Thyroid gland (tissue), 4 donors: Measurements from ENCODE around the gene CDK5RAP3. TPM values are rescaled to one million over a fixed set of nuclear protein-coding genes. Genes with fewer than 3 reads are reported as not detected.

Source experiments
- DNase-seq, 2 donors: peaks; one replicate each; pipeline ENCODE4 v3.0.0-alpha.2; 2019
- H3K27ac ChIP-seq, 3 donors: fragments of 200-600 bp; sonication (generic); 1 replicate in 2 of 3; 2 replicates in 1 of 3; pipeline ENCODE4 v1.5.1; 2016 to 2019; ENCODE audit warnings: mild to moderate bottlenecking in 1 of 3, moderate library complexity in 1 of 3
- H3K27me3 ChIP-seq: fragments of 200-600 bp; sonication (generic); one replicate; pipeline ENCODE4 v1.5.1; 2019
- H3K36me3 ChIP-seq, 2 donors: fragments of 200-600 bp; sonication (generic); one replicate each; pipeline ENCODE4 v1.5.1; 2016 to 2019
- H3K4me1 ChIP-seq, 2 donors: fragments of 200-600 bp; sonication (generic); one replicate each; pipeline ENCODE4 v1.5.1; 2017 to 2019
- H3K4me3 ChIP-seq, 3 donors: fragments of 200-600 bp; sonication (generic); replicated peaks in 1 of 3; 1 replicate in 2 of 3; 2 replicates in 1 of 3; pipeline ENCODE4 v1.5.1; 2016; ENCODE audit warnings: mild to moderate bottlenecking in 1 of 3
- H3K9me3 ChIP-seq: fragments of 200-600 bp; sonication (generic); one replicate; pipeline ENCODE4 v1.5.1; 2017
- POLR2A ChIP-seq, 2 donors: fragments of 450-650 bp; IDR thresholded peaks; one replicate each; pipeline ENCODE4 v1.6.1; 2017; ENCODE audit warnings: antibody characterized with exemption in 2 of 2, mild to moderate bottlenecking in 2 of 2, moderate library complexity in 1 of 2
- WGBS, 2 donors: methylation state at CpG; one replicate each; pipeline ENCODE4 v1.1.5; 2017; 5-methylcytosine and 5-hydroxymethylcytosine counted together
- intact Hi-C: fragments of 100-400 bp; cut with DNase I; formaldehyde crosslinking; loops from one replicate; pipeline ENCODE4 v1.15.1; 2023
- total RNA-seq, 4 donors: library from RNA; depleted of rRNA; stranded (reverse); fragments of >200 nt; gene quantifications; one replicate each; pipeline ENCODE4 v1.2.3, GENCODE V29; 2016
- TF ChIP-seq, protein P1 (sequence below), 6 experiments: fragments of 200-600 bp in 3 of 6; fragments of 450-650 bp in 3 of 6; sonication (generic) in 3 of 6; IDR thresholded peaks; one replicate each; pipeline ENCODE4 v1.5.1; 2016 to 2019; ENCODE audit warnings: antibody characterized with exemption in 6 of 6, mild to moderate bottlenecking in 2 of 6, inconsistent platforms in 1 of 6, moderate library complexity in 1 of 6

Gene CDK5RAP3
- total RNA-seq, 4 donors from 2014 or later = 165 to 221 (median 193) TPM

GRCh38 chr17:47964856-47965255, 6.1 kb upstream of the CDK5RAP3 start:
- Histone ChIP-seq H3K4me3 (no peak overlapping the region), H3K27ac (no peak overlapping the region), H3K4me1 (peaks cover 0 to 5% of the 10 kb centered on the region in 2 donors), H3K36me3 (no peaks in the 10 kb centered on the region), H3K9me3 (no peaks in the 10 kb centered on the region), H3K27me3 (no peaks in the 10 kb centered on the region)
- DNase-seq = no peak
- intact Hi-C loops = no loop called here
- TF ChIP-seq, protein P1, sequence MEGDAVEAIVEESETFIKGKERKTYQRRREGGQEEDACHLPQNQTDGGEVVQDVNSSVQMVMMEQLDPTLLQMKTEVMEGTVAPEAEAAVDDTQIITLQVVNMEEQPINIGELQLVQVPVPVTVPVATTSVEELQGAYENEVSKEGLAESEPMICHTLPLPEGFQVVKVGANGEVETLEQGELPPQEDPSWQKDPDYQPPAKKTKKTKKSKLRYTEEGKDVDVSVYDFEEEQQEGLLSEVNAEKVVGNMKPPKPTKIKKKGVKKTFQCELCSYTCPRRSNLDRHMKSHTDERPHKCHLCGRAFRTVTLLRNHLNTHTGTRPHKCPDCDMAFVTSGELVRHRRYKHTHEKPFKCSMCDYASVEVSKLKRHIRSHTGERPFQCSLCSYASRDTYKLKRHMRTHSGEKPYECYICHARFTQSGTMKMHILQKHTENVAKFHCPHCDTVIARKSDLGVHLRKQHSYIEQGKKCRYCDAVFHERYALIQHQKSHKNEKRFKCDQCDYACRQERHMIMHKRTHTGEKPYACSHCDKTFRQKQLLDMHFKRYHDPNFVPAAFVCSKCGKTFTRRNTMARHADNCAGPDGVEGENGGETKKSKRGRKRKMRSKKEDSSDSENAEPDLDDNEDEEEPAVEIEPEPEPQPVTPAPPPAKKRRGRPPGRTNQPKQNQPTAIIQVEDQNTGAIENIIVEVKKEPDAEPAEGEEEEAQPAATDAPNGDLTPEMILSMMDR (IDR thresholded peaks at IDR 0.05) = no peak
- TF ChIP-seq POLR2A (IDR thresholded peaks at IDR 0.05) = no peak
- 93 to 94% methylated on average over 5 of the region's 5 CpGs for WGBS, 2 donors

DNA sequence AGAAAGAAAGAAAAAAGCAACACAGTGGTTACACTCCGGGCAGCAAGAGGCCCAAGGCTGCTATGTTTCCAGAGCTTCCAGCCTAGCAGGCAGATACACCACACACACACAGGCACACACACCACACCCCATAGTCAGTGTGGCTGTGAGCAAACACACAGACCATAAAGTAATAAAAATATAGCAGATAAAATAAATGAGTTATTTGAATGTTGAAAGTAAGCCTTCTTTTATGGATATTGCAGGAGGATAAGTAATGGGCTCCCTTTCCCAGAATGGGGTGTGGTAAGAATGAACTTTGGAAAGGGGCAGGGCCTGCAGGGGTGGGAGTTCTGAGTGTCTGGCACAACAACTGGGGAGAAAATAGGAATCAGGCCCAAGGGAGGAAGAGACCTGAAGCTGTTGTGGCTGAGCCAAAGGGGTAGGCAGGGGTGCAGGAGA, 4.8 kb upstream of the CDK5RAP3 start:
- DNase-seq = no peak
- Histone ChIP-seq H3K4me1 (peaks cover 3 to 11% of the 10 kb centered on the region in 2 donors), H3K4me3 (no peak overlapping the region), H3K36me3 (no peaks in the 10 kb centered on the region), H3K27me3 (no peaks in the 10 kb centered on the region), H3K27ac (no peak overlapping the region), H3K9me3 (no peaks in the 10 kb centered on the region)
- TF ChIP-seq, protein P1 (IDR thresholded peaks at IDR 0.05) = no peak
- TF ChIP-seq POLR2A (IDR thresholded peaks at IDR 0.05) = no peak
- 63 to 76% methylated on average over 1 of the region's 1 CpG for WGBS, 2 donors
- intact Hi-C loops = no loop called here

DNA sequence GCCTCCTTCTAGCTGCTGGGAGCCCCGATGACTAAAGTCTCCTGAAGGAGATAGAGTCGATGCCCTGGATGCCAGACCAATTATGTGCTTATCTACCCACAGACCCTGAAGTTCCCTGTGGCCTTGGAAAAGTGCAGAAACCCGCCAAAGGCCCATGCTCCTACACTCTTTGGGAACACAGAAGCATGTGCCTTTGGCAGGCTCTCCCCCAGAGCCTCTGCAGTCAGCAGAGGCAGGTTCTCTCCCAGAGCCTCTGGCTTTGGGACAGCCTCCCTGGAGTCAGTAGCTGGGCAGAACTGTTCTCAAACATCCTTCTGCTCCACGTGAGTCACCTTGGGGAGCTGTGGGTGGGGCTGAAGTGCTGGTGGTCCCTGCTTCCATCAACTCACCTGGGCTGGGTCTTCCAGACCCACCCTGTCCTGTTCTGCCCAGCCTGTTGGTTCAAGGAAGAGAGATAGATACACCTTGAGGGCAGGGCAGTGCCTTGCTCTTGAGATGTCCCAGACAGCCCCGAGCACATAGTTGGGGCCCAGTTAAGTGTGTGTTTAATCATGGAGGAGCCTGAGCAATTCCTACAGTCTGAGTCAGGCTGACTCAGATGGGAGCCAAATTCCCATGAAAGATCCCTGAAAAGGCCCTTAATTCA, 3.2 kb upstream of the CDK5RAP3 start:
- TF ChIP-seq, protein P1 (IDR thresholded peaks at IDR 0.05) = no peak
- TF ChIP-seq POLR2A (IDR thresholded peaks at IDR 0.05) = no peak
- no peaks in the 10 kb centered on the region for H3K36me3 ChIP-seq
- no peak overlapping the region for H3K4me3 ChIP-seq
- no peak overlapping the region for H3K27ac ChIP-seq
- no peak for DNase-seq
- no peaks in the 10 kb centered on the region for H3K27me3 ChIP-seq
- WGBS, 2 donors = 65 to 75% methylated on average over 4 to 5 of the region's 5 CpGs
- H3K4me1 ChIP-seq = peaks cover 11 to 24% of the 10 kb centered on the region in 2 donors
- intact Hi-C loops = no loop called here
- no peaks in the 10 kb centered on the region for H3K9me3 ChIP-seq

DNA sequence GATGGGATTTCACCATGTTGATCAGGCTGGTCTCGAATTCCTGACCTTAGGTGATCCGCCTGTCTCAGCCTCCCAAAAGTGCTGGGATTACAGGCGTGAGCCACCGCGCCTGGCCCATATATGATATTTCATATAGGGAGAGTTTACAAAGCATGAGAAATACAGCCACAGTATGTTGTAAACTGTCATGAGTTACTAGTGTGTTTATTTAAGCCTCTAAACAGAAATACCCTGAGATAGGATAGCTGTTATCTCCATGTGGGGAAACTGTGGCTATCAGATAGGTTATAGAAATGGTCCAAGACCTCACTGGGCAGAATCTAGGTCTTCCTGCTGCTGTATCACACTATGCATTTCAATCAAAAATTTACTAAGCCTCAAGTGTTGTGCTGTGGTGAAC, 2.1 kb upstream of the CDK5RAP3 start:
- H3K4me1 ChIP-seq = peaks cover 11 to 24% of the 10 kb centered on the region in 2 donors
- intact Hi-C loops = no loop called here
- no peak for TF ChIP-seq POLR2A (IDR thresholded peaks at IDR 0.05)
- TF ChIP-seq, protein P1 (IDR thresholded peaks at IDR 0.05) = no peak
- peaks cover 2 to 5% of the 10 kb centered on the region in 2 donors for H3K36me3 ChIP-seq
- H3K9me3 ChIP-seq = no peaks in the 10 kb centered on the region
- H3K4me3 ChIP-seq = no peak overlapping the region
- H3K27ac ChIP-seq = no peak overlapping the region
- H3K27me3 ChIP-seq = no peaks in the 10 kb centered on the region
- no peak for DNase-seq
- WGBS, 2 donors = 94 to 95% methylated on average over 5 of the region's 5 CpGs

DNA sequence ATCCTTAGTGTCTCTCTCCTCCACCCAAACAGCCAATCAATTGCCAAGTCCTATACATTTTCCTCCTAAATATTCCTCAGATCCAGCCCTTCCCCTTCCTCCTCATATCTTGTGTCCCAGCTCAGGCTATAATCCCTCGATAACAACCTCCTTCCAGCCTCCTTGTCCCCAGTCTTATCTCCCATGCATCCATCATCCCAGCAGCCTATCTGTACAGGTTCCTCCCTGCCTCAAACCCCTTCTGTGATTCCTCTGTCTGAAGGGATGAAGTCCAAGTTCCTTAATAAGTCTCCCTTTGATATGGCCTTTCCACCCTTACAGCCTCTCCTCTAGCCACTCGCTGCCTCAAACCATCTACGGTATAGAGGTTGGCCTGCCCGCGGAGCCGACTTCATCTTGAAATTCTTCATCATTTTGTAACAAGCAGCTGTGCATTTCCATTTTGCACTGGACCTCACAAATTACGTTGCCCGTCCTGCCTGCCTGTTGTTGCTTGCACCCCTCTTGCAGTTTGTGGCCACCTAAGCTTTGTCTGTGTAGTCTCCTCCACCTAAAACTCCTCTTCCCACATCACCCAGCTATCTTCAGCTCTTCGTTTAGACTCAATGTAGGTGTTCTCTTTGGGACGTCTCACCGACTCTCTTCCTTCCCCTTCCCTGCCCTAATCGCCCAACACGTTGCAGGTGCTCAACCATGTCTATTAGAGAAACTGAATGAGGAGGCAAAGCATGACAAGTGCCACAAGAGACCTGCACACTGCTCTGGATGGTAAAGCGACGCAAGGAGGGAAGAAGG, 786 bp upstream of the CDK5RAP3 start:
- Histone ChIP-seq H3K36me3 (peaks cover 15 to 18% of the 10 kb centered on the region in 2 donors), H3K27ac (peak overlapping the region in 2 of 3 donors; percentile 57 to 64), H3K9me3 (no peaks in the 10 kb centered on the region), H3K4me1 (peaks cover 11 to 24% of the 10 kb centered on the region in 2 donors), H3K4me3 (peak overlapping the region in 1 of 3 donors; percentile 22), H3K27me3 (no peaks in the 10 kb centered on the region)
- WGBS, 2 donors = 47 to 52% methylated on average over 15 of the region's 15 CpGs
- TF ChIP-seq POLR2A (IDR thresholded peaks at IDR 0.05) = no peak
- TF ChIP-seq, protein P1 (IDR thresholded peaks at IDR 0.05) = no peak
- no peak for DNase-seq
- intact Hi-C loops = loop anchor here (2.0 kb wide), 1 partner anchor 21 kb away; no protein-coding TSS in a partner anchor
